HPDE6-E6E7 (cell line): ENCODE measurements around the gene CROCC2.

Experiments
- DNase-seq: peaks from one replicate; pipeline ENCODE4 v3.0.0; 2011; ENCODE audit warnings: missing footprints; ENCODE audit errors: extremely low spot score

Gene CROCC2

GRCh38 chr2:240875228-240876034 lies 30.7 kb upstream of the CROCC2 start:
- DNase-seq: no peak

GRCh38 chr2:240876035-240876474 lies 30.1 kb upstream of the CROCC2 start:
- no peak for DNase-seq

- DNase-seq: no peak
Observed at GRCh38 chr2:240876475-240877251, 29.5 kb upstream of the CROCC2 start.

- no peak for DNase-seq
Observed at GRCh38 chr2:240877460-240878340, 28.4 kb upstream of the CROCC2 start.

GRCh38 chr2:240878341-240878936 lies 27.7 kb upstream of the CROCC2 start:
- no peak for DNase-seq

GRCh38 chr2:240879105-240879504 lies 27.0 kb upstream of the CROCC2 start:
- no peak for DNase-seq

- no peak for DNase-seq
Observed at GRCh38 chr2:240881913-240882312, 24.2 kb upstream of the CROCC2 start.

- no peak for DNase-seq
Observed at GRCh38 chr2:240884221-240884620, 21.9 kb upstream of the CROCC2 start.

- no peak for DNase-seq
Observed at GRCh38 chr2:240884745-240885144, 21.4 kb upstream of the CROCC2 start.

GRCh38 chr2:240885566-240885965 lies 20.6 kb upstream of the CROCC2 start:
- DNase-seq: no peak

- no peak for DNase-seq
Observed at GRCh38 chr2:240886023-240886565, 20.0 kb upstream of the CROCC2 start.

- no peak for DNase-seq
Observed at GRCh38 chr2:240886678-240887609, 19.2 kb upstream of the CROCC2 start.

- no peak for DNase-seq
Observed at GRCh38 chr2:240887631-240888030, 18.5 kb upstream of the CROCC2 start.

GRCh38 chr2:240888130-240888889 lies 17.8 kb upstream of the CROCC2 start:
- DNase-seq: no peak

- DNase-seq: no peak
Observed at GRCh38 chr2:240888890-240889573, 17.1 kb upstream of the CROCC2 start.

- DNase-seq: no peak
Observed at GRCh38 chr2:240889601-240890560, 16.3 kb upstream of the CROCC2 start.

GRCh38 chr2:240890691-240891090 lies 15.4 kb upstream of the CROCC2 start:
- no peak for DNase-seq
